NCI-H69 (cell line): ENCODE results near the gene COA1.
"Not testable (repeated sequence)": the region's sequence is repeated elsewhere in the genome, so short reads cannot be mapped to it uniquely, and the experiment has no call there.

ENCODE experiments used
- DNase-seq: peaks from one replicate; lab custom pipeline; 2025; lab: John Stamatoyannopoulos, UW

Gene COA1

GRCh38 chr7:43726466-43726865 lies 2.9 kb downstream of the COA1 start:
- DNase-seq: no peak

- DNase-seq: no peak
These were observed 4.1 kb downstream of the COA1 start for GRCh38 chr7:43725251-43725650.

DNA sequence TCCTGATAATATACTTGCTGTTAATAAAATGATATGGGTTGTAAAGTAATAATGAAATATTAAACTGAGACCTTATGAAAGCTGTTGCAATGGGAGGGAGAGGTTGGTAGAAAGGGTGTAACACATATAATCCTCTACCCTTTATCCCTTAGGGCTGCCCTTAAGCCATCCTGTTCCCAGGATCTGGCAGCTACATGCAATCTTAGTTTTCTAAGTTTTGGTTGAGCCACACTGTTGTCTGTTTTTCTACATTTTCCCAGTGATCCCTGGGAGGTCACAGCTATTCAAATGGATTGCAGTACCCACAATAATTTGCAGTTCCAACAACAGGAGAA lies 6.3 kb downstream of the COA1 start:
- no peak for DNase-seq

GRCh38 chr7:43721193-43721806 lies 8.0 kb downstream of the COA1 start:
- peak; percentile 65 for DNase-seq

- DNase-seq: no peak
These were observed 12.7 kb downstream of the COA1 start for GRCh38 chr7:43716598-43716997.

GRCh38 chr7:43715966-43716365 lies 13.4 kb downstream of the COA1 start:
- not testable (repeated sequence) for DNase-seq

- DNase-seq: no peak
These were observed 17.8 kb downstream of the COA1 start for GRCh38 chr7:43711503-43711902.

DNA sequence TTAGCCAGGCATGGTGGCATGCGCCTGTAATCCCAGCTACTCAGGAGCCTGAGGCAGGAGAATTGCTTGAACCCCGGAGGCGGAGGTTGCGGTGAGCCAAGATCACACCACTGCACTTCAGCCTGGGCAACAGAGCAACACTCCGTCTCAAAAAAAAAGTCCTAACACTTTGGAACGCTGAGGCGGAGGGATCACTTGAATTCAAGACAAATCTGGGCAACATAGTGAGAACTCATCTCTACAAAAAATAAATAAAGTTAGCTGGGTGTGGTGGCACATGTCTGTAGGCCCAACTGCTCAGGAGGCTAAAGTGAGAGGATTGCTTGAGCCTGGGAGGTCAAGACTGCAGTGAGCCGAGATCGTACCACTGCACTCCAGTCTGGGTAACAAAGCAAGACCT lies 21.3 kb downstream of the COA1 start:
- DNase-seq: not testable (repeated sequence)

DNA sequence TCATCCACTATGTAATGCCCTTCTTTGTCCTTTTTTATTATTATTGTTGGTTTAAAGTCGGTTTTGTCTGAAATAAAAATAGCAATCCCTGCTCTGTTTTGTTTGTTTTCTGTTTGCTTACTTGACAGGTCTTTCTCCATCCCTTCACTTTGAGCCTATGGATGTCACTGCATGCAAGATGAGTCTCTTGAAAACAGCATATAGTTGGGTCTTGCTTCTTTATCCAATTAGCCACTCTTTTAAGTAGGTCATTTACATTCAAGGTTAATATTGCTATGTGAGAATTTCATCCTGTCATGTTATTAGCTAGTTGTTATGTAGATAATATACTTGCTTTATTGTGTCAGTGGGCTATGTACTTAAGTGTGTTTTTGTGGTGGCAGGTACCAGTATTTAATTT lies 25.8 kb downstream of the COA1 start:
- DNase-seq: no peak

- DNase-seq: no peak
These were observed 26.3 kb downstream of the COA1 start for GRCh38 chr7:43702974-43703373.

GRCh38 chr7:43701929-43702328 lies 27.4 kb downstream of the COA1 start:
- DNase-seq: no peak

DNA sequence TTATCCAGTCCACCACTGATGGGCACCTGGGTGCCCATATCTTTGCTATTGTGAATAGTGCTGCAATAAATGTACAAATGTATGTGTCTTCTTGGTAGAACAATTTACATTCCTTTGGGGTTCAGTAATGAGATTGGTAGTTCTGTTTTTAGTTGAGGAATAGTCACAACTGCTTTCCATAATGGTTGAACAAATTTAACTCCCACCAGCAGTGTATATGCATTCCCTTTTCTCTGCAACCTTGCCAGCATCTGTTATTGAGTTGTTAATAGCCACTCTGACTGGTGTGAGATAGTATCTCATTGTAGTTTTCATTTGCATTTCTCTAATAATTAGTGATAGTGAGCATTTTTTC lies 27.8 kb downstream of the COA1 start:
- no peak for DNase-seq

GRCh38 chr7:43700646-43701499 lies 28.4 kb downstream of the COA1 start:
- no peak for DNase-seq

- DNase-seq: peak; percentile 78
These were observed 29.2 kb downstream of the COA1 start for GRCh38 chr7:43700059-43700501.

GRCh38 chr7:43698460-43699255 lies 30.7 kb downstream of the COA1 start:
- peak; percentile 28 for DNase-seq

DNA sequence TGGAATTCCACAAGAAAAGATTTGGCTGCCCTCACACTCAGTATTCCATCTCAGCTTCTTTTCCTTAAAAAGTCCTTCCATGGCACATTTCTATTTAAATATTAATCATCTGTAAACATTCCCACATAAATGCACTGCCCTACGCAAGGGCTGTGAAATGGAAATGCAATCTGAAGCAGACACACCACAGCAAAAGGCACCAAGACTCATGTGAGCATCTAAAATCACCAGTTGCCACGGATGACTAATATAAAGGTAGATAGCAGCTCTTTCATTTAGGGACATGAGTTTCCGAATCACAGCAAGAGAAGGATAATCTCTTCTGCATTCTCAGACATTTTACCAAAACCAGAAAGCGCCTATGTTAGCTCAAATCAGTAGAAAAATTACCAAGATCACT lies 31.6 kb downstream of the COA1 start:
- no peak for DNase-seq

DNA sequence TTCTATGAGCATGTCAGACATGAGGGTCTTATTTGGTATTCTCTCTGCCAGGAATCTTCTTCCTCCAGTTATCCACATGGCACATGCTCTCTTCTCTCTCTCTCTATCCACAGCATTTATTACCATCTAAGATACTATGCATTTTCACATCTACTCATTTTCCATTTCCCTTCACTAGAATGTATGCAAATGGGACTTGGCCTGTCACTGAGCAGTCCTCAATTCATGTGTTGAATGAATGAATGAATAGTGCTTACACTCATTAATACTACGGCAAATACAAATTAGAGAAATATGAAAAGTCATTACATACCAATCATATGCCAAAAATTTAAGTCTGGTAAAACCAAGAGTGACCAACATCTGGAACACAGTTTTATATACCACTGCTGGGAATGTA lies 34.0 kb downstream of the COA1 start:
- DNase-seq: no peak

- DNase-seq: no peak
These were observed 34.9 kb downstream of the COA1 start for GRCh38 chr7:43694399-43694748.

- DNase-seq: no peak
These were observed 35.5 kb downstream of the COA1 start for GRCh38 chr7:43693687-43694398.

GRCh38 chr7:43692582-43693373 lies 36.5 kb downstream of the COA1 start:
- peak; percentile 24 for DNase-seq

DNA sequence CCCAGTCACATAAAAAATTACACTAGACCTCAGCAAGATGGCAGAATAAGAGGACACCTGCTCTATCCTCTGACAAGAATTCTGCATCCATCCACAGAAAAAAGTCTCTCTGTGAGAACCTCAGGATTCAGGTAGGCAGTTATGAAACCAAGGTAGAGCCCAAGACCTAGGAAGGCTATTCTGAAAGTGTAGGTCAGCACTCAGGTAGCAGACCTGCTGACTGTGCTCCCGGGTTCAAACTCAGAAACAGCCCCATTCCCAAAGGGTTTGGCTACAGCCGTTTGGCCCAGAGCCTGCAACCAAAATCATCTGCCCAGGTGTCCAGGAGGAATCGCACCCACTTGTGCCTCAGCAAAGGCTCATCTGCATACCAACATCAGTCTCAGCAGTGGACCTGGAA lies 37.7 kb downstream of the COA1 start:
- DNase-seq: peak; percentile 9

DNA sequence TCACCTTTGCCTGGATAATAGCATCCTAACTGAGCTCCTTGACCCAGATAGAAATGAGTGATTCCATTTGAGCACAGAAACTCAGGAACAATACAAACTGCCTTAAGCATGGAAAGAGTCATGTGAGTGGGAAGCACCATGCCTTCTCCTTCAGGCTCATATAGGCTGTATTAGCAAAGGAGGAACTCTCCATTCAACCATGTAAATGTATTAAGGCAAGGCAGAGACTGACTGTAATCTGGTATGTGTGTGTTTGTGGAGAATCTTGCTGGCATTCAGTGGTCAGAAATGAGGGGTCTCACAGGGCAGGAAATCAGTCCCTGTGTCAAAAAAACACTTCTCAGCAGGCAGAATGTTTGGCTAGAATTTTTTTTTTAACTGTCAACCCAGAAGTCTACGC lies 40.2 kb downstream of the COA1 start:
- no peak for DNase-seq
